GM19372 (cell line): ENCODE measurements around the gene FLOT2.
"Not testable (repeated sequence)": the region's sequence is repeated elsewhere in the genome, so short reads cannot be mapped to it uniquely, and the experiment has no call there.

Experiments used
- ATAC-seq: cut with Tn5 transposase; IDR thresholded peaks from one replicate; pipeline ENCODE4 v1.9.1; 2021; ENCODE audit warnings: mild to moderate bottlenecking, low read depth, moderate library complexity; ENCODE audit not compliant: unreplicated experiment

Gene FLOT2

GRCh38 chr17:28853295-28853694 lies 44.2 kb downstream of the FLOT2 start:
- no peak for ATAC-seq

- ATAC-seq = no peak
Measured at GRCh38 chr17:28849281-28849680, 48.3 kb downstream of the FLOT2 start.

- not testable (repeated sequence) for ATAC-seq
Measured at GRCh38 chr17:28848667-28849066, 48.9 kb downstream of the FLOT2 start.

GRCh38 chr17:28846699-28847098 lies 50.8 kb downstream of the FLOT2 start:
- not testable (repeated sequence) for ATAC-seq

GRCh38 chr17:28846231-28846630 lies 51.3 kb downstream of the FLOT2 start:
- no peak for ATAC-seq

- ATAC-seq = no peak
Measured at GRCh38 chr17:28843816-28844148, 53.8 kb downstream of the FLOT2 start.

- peak; percentile 78 for ATAC-seq
Measured at GRCh38 chr17:28842282-28843012, 55.1 kb downstream of the FLOT2 start, which contains the start of gene FAM222B. Gene FAM222B (minus strand): TSS chr17:28842790. CDS start chr17:28766667, 76,123 bp downstream.

- no peak for ATAC-seq
Measured at GRCh38 chr17:28841901-28842281, 55.6 kb downstream of the FLOT2 start.

GRCh38 chr17:28839221-28839620 lies 58.3 kb downstream of the FLOT2 start:
- no peak for ATAC-seq

GRCh38 chr17:28836541-28836940 lies 61.0 kb downstream of the FLOT2 start:
- ATAC-seq = not testable (repeated sequence)

- ATAC-seq = no peak
Measured at GRCh38 chr17:28834420-28834819, 63.1 kb downstream of the FLOT2 start.
